Urinary bladder (tissue), 4 donors: ENCODE data around the gene UGT1A6. TPM values are rescaled to one million over a fixed set of nuclear protein-coding genes. Genes with fewer than 3 reads are reported as not detected.

Experiments
- DNase-seq: peaks from one replicate; pipeline ENCODE4 v3.0.0-alpha.2; 2015; ENCODE audit errors: extremely low spot score
- H3K27ac ChIP-seq: one replicate; pipeline ENCODE4 v1.5.1; 2013; ENCODE audit warnings: low read depth, mild to moderate bottlenecking, moderate library complexity
- H3K36me3 ChIP-seq: one replicate; pipeline ENCODE4 v1.6.1; 2013; ENCODE audit warnings: mild to moderate bottlenecking, moderate library complexity; ENCODE audit not compliant: insufficient read depth
- H3K4me1 ChIP-seq: one replicate; pipeline ENCODE4 v1.6.1; 2013; ENCODE audit warnings: mild to moderate bottlenecking, moderate library complexity; ENCODE audit not compliant: insufficient read depth
- H3K4me3 ChIP-seq: one replicate; pipeline ENCODE4 v1.5.1; 2013; ENCODE audit warnings: low read depth, low read length
- WGBS: extraction: QIAGEN DNeasy Blood & Tissue Kit; methylation state at CpG from one replicate; pipeline ENCODE4 v1.1.7; 2013; 5-methylcytosine and 5-hydroxymethylcytosine counted together
- polyA plus RNA-seq: library from polyadenylated mRNA; stranded (reverse); fragments of 200-250 nt; gene quantifications from one replicate; pipeline ENCODE4 v1.2.3, GENCODE V29; 2013
- total RNA-seq: library from RNA; depleted of rRNA; stranded (reverse); fragments of >200 nt; gene quantifications from one replicate; pipeline ENCODE4 v1.2.3, GENCODE V29; 2014
- donor health status: healthy with polysubstance abuse.
- donor health status: healthy.

Gene UGT1A6
- total and polyA plus RNA-seq, 2 donors: 17.6 to 19.9 TPM

DNA sequence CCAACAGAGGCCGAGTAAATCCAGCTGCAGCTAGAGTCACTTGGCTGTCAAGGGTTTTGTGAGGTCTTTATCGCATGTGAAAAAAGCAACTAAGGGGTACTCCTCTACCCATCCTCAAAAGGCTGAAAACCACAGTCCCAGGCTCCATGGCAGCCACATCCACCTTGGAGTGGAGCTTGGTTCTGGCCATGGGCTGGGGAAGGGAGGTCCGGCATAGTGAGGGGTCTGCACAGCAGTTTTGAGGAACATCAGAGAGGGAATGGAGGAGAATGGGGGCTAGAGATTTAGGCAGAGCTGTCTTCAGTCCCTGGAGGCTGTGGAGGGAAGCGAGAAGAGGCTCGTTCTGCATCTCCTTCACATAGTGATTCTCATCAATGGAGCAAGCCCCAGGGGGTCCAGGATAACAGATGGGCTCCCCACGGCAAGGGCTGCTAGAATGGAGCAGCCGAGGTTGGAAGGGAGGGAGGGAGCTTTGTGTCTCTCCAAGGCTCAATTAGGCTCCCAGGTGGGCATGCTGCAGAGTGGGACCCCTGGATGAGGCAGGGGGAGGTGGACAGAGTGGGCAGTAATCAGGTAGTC is 106.5 kb downstream of the UGT1A6 start:
- 62% methylated on average over 7 of the region's 7 CpGs for WGBS
- no peak for DNase-seq
- Histone ChIP-seq H3K4me1 (no peaks in the 10 kb centered on the region), H3K27ac (no peak overlapping the region), H3K4me3 (no peak overlapping the region), H3K36me3 (no peaks in the 10 kb centered on the region)

DNA sequence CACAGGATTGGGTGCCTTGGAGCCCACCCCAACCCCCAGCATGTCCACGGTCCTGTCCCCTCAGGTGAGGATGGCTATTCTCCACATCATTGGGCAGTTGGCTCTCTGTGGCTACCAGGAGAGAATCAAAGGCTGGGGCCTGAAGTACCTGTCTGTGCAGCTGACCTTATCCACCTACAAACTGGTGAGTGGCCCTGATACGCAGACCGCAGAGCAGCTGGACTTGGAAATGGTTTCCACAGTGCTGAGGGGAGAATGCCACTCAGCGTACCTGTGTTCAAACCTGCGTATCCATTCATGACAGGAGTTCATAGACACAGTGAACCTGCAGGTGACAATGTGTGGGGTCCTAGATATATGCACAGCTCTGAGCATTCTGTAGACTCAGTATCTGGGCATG is 107.0 kb downstream of the UGT1A6 start:
- WGBS: 53% methylated on average over 5 of the region's 5 CpGs
- Histone ChIP-seq H3K4me3 (no peak overlapping the region), H3K27ac (no peak overlapping the region), H3K36me3 (no peaks in the 10 kb centered on the region), H3K4me1 (no peaks in the 10 kb centered on the region)
- no peak for DNase-seq

DNA sequence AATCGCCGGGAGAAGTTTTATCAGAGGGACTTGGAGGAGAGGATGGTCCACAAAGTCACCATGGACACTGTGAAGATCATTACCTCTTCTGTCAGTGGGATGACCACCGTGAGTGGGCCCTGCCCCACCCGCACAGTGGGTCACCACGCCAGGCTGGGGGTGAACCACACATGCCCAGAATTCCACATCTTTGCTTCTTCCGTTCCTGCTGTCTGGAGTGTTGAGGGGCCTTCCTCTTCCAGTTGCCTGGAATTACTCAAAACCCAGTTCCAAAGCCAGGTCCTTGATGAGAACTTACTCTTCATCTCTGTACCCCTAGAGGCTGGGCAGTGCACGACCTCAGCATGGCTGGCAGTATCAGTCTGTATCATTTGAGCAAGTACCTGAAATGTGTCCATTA is 107.5 kb downstream of the UGT1A6 start:
- WGBS: 77% methylated on average over 7 of the region's 7 CpGs
- no peak for DNase-seq

DNA sequence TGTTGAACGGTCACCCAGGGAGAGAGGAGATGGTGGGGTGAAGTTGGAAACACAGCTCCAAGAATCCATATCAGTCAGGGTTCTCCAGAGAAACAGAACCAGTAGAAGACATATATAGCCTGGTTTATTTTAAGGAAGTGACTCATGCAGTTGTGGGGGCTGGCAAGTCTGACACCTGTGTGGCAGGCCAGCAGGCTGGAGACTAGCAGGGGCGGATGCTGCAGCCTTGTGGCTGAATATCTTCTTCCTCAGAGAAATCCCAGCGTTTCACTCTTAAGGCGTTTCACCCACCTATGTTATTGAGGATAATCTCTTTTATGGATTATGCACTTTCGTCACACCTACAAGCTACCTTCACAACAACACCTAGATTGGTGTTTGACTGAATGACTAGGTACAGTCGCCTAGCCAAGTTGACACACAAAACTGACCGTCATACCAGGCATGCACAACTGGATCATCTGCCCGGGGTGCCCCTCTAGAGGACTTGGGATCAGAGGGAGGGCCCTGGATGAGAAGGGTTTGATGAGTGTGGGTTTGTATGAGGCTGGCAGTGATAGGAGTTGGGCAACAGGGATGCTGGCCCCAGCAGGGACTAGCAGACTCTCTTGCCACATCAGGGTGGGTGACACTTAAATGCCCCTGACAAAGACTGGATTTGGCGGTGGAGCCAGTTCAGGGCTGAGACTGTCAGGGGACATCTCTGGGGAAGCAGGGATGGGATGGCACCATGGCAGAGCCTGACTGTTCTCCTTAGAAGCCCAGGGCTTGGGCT is 108.9 kb downstream of the UGT1A6 start:
- no peak for DNase-seq
- Histone ChIP-seq H3K36me3 (no peaks in the 10 kb centered on the region), H3K4me1 (no peaks in the 10 kb centered on the region), H3K4me3 (no peak overlapping the region), H3K27ac (no peak overlapping the region)
- whole genome bisulfite sequencing: 80% methylated on average over 9 of the region's 9 CpGs

More for the DNA sequence above, 107.5 kb downstream of the UGT1A6 start:
- Histone ChIP-seq H3K4me3 (no peak overlapping the region), H3K36me3 (no peaks in the 10 kb centered on the region), H3K4me1 (no peaks in the 10 kb centered on the region), H3K27ac (no peak overlapping the region)

DNA sequence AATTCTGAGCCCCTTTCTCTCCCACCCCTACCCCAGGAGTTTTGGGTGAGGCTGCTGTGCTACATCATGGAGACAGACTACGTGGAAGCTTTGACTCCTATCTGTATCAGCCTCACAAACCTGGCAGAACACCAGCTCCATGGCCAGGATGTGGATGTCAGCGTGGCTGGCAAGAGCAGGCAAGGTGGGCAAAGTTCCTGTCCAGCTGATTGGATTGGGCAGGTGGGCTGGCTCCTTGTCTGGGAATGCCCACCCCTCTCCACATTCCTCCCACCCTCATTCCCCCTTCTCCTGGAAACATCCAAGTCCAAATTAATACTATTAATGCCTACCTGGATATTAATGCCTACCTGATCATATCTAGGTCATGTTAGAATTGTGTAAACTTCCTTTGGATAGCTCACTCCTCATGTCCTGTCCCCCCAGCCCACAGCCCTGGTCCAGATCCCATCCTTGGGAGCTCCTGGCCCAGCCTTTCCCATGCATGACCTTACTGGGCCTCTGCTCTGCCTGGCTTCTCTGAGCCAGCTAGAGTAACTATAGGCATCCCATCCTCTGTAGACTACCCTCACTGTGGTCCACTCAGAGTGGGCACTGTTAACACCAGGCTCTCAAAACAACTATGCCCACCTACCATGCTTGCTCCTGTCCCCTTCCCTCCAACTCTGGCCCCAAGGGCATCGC is 109.6 kb downstream of the UGT1A6 start:
- DNase-seq: no peak
- H3K36me3 ChIP-seq: no peaks in the 10 kb centered on the region
- WGBS: 68% methylated on average over 3 of the region's 3 CpGs

DNA sequence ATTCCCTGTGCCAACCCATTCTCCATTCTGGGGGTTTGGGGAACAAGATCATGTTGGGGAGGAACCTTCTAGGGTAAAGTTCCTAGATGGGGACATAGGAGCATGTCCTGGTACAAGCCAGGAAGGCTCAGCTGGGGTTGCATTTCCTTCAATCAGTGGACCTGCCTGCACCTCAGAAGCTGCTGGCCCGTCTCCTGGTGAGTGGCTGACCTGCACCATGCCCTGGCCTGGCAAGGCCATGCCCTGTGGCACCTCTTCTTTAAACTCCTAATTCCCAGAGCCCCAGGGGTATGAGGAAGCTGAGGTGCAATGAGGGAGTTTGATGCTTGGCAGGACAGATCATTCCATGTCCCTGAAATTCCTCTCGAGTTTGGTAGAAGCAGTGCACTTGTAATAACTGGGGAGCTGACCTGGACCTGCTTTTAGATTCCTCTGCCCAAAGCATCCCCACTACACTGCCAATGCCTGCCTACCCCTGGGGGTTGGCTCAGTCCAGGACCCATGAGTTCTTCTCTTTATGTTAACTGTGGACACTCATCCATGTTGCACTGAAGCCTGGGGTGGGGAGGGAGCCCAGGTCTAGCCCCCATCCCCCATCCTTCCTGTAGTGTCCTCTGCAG is 110.7 kb downstream of the UGT1A6 start:
- Histone ChIP-seq H3K27ac (no peak overlapping the region), H3K36me3 (no peaks in the 10 kb centered on the region), H3K4me3 (no peak overlapping the region), H3K4me1 (no peaks in the 10 kb centered on the region)
- no peak for DNase-seq
- WGBS: 65% methylated on average over 2 of the region's 2 CpGs

More for the DNA sequence above, 109.6 kb downstream of the UGT1A6 start:
- H3K27ac ChIP-seq: no peak overlapping the region
- H3K4me3 ChIP-seq: no peak overlapping the region
- H3K4me1 ChIP-seq: no peaks in the 10 kb centered on the region

DNA sequence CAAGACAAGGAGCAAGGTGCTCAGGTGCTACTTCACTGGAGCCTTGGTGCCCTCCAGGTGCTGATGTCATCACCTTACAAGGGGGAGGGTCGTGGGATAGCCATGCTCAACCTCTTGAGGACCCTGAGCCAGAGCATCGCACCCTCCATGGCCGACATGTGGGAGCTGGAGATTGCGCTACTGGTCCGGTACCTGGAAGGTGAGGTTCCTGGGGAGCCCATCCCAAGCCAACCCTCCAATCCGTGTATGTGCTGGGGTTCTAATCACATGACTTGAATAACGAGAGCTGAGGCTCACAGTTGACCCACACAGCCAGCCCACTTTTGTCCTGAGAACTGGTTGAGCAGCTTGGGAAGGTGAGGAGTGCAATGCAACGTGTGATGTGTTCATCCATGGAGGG is 111.3 kb downstream of the UGT1A6 start:
- no peaks in the 10 kb centered on the region for H3K36me3 ChIP-seq
- H3K4me1 ChIP-seq: no peaks in the 10 kb centered on the region
- no peak for DNase-seq
- WGBS: 73% methylated on average over 8 of the region's 8 CpGs
- no peak overlapping the region for H3K27ac ChIP-seq
- no peak overlapping the region for H3K4me3 ChIP-seq

DNA sequence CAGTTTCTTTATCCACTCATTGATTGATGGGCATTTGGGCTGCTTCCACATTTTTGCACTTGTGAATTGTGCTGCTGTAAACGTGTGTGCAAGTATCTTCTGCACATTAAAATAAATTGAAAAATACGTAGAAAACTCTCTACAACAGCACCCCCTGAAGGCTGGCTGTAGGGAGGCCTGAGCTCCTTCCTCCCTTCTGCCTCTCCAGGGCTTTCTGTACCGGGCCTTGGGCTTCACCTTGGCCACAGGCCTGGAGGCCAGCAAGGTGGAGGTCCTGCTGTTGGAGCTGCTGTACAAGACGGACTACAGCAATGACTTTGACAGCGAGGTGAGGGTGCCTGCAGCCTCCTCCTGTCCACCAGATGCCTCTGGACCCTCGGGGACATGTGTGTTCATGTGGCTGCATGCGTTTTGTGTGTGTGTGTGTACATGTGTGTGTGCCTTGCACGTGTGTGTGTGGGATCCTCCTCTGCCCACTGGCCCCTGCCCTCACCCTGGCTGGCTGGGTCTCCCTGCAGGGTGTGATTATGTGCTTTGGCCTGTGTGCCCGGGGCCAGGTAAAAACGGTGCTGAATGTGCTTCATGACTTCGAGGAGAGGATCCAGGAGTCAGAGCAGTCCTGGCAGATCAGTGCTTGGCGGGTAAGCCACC is 114.7 kb downstream of the UGT1A6 start:
- no peak for DNase-seq
- Histone ChIP-seq H3K36me3 (no peaks in the 10 kb centered on the region), H3K4me1 (no peaks in the 10 kb centered on the region), H3K27ac (no peak overlapping the region), H3K4me3 (no peak overlapping the region)
- WGBS: 71% methylated on average over 12 of the region's 12 CpGs

DNA sequence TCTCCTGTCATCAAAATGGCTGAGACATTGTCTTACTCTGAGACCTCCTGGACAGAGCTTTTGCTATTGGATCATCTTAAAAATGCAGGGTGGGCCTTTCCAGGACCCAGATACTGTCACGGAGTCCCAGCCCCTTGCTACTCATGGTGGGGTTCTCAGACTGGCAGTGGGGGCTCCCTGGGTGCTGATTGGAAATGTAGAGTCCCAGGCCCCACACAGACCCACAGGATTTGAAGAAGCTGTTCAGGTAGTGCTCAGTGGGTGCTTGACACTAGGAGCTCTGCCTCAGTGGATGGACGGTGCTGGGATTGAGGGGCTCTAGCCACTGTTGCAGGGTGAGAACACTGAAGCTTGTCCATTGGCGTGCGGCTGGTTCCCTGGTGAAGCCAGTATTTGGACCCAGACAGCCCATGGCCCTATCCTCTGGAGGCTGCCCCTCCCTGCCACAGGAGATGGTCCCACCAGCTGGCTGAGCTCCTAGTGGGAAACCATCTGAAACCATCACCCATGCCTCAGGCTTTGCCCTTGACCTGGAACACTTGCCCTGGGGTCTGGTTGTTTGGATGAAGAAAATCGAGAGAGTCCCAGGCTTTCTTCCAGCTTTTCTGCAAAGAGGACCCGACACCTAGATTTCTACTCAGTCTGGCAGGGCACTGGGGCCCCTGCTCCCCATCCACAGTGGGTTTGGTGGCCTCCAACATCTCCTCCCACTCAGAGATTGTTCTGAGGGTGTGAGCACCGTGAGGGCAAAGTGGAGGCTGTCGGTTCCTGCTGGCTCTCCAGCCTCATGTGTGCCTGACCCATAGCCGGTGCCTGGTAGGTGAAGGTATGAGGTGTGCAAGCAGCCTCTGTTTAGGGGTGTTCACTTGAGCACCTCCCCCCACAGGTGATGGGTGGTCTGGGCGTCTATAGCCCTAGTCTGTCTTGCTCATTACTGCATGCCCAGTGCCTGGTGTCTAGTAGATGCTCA is 115.6 kb downstream of the UGT1A6 start:
- 80% methylated on average over 10 of the region's 10 CpGs for WGBS
- Histone ChIP-seq H3K4me3 (no peak overlapping the region), H3K4me1 (no peaks in the 10 kb centered on the region), H3K27ac (no peak overlapping the region), H3K36me3 (no peaks in the 10 kb centered on the region)
- DNase-seq: no peak

DNA sequence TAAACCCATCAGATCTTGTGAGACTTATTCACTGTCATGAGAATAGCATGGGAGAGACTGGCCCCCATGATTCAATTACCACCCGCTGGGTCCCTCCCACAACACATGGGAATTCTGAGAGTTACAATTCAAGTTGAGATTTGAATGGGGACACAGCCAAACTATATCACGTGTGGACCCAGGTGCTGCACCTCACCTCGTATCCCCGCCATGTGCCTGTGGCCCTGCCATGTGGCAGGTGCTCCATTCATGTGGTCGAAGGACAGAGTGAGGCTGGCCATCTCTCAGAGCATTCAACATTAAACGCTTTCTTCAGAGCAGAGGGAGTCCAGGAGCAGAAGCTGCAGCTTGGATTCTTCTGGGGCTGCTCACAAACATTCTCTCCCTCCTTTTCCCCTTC is 117.7 kb downstream of the UGT1A6 start:
- DNase-seq: no peak
- Histone ChIP-seq H3K27ac (no peak overlapping the region), H3K4me1 (no peaks in the 10 kb centered on the region), H3K4me3 (no peak overlapping the region), H3K36me3 (no peaks in the 10 kb centered on the region)
- WGBS: 89% methylated on average over 6 of the region's 6 CpGs

DNA sequence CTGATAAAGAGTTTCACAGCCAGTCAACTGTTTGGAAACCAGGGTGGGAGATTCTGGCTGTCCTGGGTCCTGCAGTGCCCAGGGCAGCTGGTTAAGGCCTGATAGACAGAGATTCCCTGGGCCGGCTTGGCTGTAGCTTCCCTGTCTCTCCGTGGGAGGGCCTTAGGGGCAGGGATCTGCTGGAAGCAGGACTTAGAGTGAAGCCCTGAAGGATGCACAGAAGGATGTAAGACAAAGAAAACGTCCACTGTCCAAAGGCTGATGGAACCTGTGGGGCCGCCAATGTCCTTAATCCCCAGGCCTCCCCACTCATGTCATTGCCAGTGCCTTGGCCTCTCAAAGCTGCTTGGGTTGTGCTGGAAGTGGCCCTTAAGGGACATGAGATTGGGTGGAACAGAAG is 118.4 kb downstream of the UGT1A6 start:
- no peaks in the 10 kb centered on the region for H3K36me3 ChIP-seq
- H3K4me1 ChIP-seq: no peaks in the 10 kb centered on the region
- DNase-seq: no peak
- WGBS: 67% methylated on average over 4 of the region's 4 CpGs
- no peak overlapping the region for H3K4me3 ChIP-seq
- H3K27ac ChIP-seq: no peak overlapping the region

DNA sequence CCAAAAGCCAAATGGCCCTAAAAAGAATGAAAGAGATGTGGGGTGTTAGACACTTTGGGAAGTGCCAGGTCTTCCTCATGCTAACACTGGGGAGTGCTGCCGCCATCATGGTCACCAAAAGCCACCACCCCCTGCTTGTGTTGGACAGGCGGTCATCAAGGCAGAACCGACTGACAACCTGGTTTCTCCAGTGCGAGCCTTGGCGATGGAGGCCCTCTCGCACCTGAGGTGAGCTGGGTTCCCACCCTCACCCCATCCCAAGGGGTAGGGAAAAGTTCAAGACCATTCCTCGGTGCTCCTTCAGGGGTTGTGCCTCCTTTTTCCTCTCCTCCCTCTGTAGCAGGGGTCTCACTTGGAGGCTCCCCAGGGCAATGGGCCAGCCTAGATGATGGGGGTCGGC is 119.0 kb downstream of the UGT1A6 start:
- DNase-seq: no peak
- no peaks in the 10 kb centered on the region for H3K36me3 ChIP-seq
- H3K4me1 ChIP-seq: no peaks in the 10 kb centered on the region
- no peak overlapping the region for H3K4me3 ChIP-seq
- H3K27ac ChIP-seq: no peak overlapping the region
- WGBS: 86% methylated on average over 8 of the region's 8 CpGs
